ENCODE data around the gene ZER1.
"Not testable (repeated sequence)": the region's sequence is repeated elsewhere in the genome, so short reads cannot be mapped to it uniquely, and the experiment has no call there.

ZER1 gene

DNA sequence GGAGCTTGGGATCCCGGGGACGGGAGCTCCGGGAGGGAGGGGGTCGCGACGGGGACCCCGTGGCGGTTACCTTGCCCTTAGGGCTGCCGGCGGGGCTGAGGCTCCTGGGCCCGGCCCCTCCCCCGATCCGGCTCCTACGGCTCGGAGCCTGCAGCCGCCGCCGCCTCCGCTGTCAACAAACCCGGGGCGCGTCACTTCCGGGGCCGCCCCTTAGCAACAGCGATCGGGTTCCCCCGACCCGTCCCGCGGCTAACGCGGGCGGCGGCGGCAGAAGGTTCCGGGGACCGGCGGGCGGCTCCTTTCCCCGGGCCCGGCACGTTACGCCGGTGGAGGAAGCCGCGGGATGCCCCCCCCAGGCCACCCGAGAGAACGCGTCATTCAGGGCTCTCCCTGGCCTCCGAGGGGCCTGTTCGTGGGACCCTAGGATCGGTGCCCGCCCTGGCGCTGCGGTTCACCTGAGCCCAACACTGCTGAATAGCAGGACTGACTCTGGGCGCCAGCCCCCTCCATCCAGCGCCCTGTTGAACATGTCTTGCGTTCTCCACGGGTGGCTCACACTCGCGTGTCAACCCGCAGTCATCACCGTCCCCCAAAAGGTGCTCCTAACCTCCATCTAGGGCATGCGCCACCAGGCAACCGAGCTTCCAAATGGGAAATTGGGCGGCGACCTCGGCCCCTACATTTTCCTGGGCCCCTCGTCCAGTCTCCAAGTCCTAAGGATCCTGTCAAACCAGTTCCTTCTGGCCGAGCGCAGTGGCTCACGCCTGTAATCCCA is at the start of gene ZER1:
TSS of gene ZER1 (minus strand) at position 183 of the 775 bp plus-strand sequence. CDS start 16,362 bp downstream, outside the sequence.
- DNase-seq (ENCODE audit: low read depth), result peak; percentile 85

DNA sequence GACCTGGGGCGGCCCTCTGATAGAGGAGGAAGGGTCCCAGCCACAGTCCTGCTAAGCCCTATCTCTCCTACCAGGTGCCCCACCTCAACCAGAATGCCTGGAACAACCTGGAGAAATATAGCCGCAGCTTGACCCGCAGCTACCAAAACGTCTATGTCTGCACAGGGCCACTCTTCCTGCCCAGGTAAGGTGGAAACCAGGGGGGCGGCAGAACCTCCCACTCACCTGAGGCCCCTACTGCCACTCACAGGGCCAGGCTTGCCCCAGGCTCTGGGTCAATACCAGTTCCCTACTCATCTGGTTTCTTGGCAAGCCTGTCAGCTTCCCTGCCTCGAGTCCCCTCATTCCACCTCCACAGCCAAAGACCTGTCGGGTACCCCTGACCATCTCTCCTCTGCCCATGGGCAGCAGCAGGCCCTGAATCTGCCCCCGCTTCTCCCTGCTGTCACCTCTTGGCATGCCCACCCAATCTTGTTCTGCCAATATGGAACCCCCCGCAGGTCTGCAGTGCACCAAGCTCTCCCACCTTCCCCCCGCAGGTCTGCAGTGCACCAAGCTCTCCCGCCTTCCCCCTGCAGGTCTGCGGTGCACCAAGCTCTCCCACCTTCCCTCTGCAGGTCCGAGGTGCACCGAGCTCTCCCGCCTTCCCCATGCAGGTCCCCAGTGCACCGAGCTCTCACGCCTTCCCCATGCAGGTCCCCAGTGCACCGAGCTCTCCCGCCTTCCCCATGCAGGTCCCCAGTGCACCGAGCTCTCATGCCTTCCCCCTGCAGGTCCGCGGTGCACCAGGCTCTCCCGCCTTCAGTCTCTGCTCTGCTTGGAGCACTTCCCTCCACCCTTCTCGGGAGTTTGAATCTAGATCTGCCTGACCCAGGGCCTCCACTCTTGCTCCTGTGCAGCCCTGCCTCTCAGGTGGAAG is 49.2 kb upstream of the ZER1 start:
- no peak for DNase-seq (ENCODE audit: low read depth)

DNA sequence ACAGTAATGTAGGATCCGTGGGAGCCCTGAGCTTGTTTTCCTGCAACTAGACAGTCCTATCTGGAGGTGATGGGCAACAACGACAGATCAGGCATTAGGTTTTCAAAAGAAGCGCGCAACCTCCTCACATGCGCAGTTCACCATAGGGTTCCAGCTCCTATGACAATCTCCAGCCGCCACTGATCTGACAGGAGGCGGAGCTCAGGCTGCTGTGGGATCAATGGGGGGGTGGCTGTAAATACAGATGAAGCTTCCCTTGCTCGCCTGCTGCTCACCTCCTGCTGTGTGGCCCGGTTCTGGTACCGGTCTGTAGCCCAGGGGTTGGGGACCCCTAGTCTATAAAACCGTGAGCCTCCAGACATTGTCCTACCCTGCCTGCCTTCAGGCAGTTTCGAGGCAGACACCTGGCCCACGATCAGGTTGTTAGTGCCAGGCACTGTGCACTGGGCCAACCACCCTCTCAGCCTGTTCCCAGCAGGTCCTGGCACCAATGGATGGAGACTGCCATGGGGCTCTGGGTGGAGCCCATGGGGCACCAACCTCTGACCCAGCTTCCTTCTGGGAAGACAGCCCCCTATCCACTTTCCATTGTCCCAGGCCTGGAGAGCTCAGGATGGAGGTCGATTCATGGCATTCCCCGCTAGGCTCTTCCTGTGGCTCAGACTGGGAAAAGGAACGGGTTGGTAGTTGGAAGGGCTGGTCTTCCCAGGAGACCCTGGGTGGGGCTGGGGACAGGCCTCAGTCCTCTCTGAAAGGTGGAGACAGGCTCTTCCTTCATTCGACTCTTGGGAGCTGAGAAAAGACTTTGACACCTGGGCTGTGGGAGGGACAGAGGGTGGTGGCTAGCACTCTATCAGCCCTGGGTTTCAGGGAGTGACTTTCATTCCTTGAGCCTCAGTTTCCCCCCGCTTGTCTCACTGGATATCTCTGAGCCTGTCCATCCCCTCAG is 48.3 kb upstream of the ZER1 start:
- DNase-seq (ENCODE audit: low read depth), result no peak

DNA sequence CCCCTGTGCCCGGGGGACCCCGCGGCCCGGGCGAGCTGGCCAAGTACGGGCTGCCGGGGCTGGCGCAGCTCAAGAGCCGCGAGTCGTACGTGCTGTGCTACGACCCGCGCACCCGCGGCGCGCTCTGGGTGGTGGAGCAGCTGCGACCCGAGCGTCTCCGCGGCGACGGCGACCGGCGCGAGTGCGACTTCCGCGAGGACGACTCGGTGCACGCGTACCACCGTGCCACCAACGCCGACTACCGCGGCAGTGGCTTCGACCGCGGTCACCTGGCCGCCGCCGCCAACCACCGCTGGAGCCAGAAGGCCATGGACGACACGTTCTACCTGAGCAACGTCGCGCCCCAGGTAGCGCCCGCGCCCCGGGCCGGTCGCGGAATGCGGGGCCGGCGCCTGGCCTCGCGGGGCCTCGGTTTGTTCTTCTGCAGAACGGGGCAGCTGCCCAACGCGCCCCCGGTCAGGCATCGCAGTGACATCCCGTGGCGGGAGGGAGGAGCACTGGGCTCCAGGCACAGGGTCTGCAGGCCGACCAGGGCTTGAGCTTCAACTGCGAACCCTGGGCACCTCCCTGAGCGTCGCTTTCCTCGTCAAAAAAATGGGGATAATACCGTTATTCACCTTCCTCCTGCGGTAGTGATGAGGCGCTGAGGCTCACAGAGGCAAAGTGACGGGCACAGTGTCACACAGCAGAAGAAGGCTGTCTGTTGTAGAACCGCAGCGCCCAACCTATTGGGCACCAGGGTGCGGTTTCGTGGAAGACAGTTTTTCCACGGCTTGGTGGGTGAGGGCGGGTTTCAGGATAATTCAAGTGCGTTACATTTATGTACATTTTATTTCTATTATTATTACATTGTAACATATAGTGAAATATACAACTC is 47.4 kb upstream of the ZER1 start:
- no peak for DNase-seq (ENCODE audit: low read depth)

DNA sequence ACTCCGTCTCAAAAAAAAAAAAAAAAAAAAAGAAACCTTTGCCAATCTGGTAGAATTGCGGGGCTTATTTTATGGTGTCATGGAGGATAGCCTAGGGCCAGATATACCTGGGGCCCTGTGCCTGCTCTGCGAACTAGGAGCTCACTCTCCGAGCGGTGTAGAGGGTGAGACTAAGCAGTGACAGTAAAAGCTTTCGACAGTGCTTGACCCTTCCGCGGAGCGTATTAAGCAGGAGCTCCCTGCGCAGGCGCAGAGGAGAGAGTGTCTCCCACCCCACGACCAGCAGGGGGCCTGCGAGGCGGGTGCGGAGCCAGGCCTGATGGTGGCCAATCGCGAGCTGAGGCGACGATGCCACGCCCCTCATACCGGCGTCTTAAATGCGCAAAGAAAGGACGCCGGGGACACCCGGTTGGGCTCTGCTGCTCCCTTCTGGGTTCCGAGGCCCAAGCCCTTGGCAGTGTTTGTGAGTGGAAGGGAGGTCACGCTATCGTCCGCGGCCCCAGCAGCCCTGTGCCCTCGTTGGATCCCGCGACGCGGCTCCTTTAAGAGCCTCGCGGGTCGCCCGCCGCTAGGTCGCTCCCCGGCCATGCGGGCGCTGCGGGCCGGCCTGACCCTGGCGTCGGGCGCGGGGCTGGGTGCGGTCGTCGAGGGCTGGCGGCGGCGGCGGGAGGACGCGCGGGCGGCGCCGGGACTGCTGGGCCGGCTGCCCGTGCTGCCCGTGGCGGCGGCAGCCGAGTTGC is 46.5 kb upstream of the ZER1 start, which contains the start of gene ENDOG:
TSS of gene ENDOG (plus strand) at position 402 of the 740 bp plus-strand sequence. CDS start at position 587, 185 bp downstream.
- DNase-seq (ENCODE audit: low read depth), result peak; percentile 90

DNA sequence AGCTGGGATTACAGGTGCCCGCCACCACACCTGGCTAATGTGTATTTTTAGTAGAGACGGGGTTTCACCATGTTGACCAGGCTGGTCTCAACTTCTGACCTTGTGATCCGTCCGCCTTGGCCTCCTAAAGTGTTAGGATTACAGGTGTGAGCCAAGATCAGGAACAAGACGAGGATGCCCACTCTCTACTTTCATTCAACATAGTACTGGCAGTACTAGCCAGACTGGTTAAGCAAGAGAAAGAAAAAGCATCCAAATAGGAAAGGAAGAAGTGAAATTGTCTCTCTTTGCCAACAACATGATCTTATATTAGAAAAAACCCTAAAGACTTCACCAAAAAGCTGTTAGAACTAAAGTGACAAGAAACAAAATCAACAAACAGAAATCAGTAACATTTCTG is 39.1 kb upstream of the ZER1 start:
- DNase-seq (ENCODE audit: low read depth), result no peak

DNA sequence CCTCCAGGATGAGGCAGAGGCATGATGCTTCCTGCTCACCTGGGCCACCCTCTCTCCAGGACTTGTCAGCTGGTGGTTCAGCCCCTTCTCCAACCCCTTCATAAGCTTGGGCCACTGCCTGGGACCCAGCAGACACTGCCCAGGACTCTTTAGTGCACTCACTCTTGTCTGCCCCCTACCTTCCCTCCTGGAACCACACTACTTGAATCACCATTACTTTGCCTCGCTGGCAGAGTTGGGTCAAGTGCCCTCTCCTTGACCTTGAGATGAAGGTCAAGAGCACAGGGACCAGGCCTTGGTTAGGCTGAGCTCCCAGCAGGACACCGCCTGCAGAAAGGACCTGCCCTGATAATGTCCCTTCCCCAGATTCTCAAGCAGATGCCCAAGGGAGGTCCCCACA is 38.1 kb upstream of the ZER1 start:
- DNase-seq (ENCODE audit: low read depth), result no peak

DNA sequence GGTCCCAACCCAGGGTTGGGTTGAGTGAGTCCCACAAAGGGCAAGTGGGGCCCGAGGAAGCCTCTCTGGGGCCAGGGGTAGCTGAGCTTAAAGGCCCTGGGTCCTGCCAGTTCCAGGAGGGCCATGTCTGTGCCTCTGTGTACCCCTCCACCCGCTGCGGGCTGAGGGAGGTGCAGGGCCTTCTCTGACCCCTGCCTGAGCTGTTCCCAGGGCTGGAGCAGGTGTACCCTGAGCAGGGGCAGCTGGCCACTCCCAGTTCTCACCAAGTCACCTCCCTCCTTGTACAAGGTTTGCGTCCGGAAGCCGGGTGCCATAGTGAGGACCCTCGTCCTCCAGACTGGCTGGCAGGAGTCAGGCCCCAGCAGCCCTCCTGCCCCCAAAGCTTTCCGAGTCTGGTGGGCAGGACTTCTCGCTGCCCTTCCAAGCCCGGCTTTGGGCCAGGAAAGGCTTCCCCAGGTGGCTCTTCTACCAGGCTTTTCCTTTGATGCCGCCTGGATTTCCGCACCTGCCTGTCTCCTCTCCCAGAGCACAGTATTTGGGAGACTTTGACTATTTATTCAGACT is 37.4 kb upstream of the ZER1 start:
- no peak for DNase-seq (ENCODE audit: low read depth)

DNA sequence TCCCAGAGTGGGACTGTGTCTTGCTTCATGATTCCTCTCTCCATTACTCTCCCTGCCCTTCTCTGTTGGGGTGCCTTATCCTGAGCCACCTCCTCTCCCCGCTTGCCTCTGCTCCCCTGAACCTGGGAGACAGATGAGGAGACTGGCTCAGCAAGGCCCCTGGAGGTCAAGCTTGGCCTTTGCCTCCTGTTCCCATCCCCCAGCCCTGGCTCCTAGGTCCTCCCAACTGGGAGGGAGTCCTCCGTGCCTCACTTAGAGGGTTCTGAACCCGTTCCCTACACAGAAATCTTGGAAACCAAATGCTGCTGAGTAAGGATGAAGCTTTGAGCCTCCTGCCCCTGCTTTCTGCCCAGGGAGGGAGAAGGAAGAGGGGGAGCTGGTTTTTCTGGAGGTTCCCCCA is 36.8 kb upstream of the ZER1 start:
- no peak for DNase-seq (ENCODE audit: low read depth)

DNA sequence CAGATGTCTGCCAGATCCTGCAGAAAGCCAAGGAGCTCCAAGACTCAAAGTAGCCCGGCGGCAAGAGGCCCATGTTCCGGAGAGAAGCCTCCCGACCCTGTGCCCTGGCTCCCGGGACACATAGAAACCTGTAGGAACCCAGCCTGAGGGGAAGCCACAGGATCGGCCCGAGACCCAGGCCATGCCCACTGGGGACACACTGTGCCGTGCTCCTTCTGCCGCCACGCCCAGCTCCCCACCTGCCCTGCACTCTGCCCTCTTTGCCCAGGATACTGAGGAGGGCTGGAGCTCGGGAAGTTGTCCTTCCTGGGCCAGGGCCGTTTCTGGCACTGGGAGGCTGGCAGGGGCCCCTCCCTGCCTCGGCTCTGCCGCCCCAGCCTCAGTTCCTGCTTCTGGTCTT is 36.1 kb upstream of the ZER1 start:
- no peak for DNase-seq (ENCODE audit: low read depth)

DNA sequence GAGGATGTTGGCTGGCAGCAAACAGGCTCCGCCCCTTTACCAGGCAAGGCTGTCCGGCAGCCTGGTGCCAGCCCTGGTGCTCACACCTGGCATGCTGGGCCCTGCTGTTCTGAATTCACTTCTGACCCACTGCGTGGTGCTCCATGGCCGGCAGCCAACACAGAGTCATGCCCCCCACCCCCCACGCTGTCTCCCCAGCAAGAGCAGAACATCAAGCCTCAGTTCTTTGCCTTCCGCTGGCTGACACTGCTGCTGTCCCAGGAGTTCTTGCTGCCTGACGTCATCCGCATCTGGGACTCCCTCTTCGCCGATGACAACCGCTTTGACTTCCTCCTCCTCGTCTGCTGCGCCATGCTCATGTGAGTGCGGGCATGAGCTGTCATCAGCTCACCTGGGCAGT is 33.9 kb upstream of the ZER1 start:
- no peak for DNase-seq (ENCODE audit: low read depth)

DNA sequence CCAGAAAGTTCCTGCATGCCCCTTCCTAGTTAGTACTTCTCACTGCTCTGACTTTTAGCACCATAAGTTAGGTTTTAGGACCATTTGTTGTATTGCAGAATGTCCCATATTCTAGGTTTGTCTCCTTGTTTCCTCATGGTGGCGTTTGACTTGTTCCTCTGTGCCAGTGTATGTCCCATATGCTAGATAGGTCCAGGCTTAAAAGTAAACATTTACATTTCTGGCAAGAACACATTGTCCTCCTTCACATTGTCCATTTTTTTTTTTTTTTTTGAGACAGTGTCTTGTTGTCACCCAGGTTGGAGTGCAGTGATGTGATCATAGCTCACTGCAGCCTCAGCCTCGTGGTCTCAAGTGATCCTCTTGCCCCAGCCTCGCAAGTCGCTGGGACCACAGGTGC is 30.8 kb upstream of the ZER1 start:
- no peak for DNase-seq (ENCODE audit: low read depth)

DNA sequence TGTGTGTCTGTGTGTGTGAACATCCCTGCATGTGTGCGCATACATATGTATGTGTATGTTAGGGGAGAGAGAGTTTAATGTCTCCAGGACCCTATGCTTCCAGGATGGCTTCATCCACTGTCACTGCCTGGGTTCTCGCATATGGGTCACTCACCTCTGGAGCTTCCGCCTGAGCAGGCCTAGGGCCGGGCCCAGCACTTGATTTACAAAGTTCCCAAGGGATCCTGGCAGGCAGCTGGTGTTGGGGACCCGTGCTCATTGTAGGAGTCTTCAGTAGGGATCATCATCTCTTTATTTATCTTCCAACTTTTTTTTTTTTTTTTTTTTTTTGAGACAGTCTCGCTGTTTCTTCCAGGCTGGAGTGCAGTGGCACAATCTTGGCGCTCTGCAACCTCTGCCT is 28.3 kb upstream of the ZER1 start:
- no peak for DNase-seq (ENCODE audit: low read depth)

DNA sequence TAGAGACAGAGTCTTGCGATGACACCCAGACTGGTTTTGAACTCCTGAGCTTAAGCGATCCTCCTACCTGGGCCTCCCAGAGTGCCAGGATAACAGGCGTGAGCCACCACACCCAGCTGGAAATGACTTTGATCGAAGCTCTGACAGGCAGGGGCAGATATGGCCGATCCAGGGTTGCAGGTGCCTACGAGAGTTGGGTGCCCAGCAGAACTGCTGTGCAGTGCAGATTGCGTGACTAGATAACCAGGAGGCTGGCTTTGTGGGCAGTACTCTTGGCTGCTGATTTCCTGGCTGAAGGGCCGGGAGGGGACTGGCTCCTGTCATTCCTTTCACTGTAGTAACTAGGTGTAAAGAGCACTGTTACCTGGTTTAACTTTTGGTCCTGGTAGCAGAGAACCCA is 27.2 kb upstream of the ZER1 start:
- DNase-seq (ENCODE audit: low read depth), result no peak

DNA sequence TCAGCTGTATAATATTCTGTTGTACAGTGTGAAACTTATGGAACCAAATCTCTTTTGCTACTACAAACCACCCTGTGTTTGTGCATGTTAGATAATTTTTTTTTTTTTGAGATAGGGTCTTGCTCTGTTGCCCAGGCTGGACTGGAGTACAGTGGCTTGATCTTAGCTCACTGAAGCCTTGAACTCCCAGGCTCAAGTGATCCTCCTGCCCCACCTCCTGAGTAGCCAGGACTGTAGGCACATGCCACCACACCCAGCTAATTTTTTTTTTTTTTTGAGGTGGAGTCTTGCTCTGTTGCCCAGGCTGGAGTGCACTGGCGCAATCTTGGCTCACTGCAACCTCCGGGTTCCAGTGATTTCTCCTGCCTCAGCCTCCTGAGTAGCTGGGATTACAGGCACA is 23.2 kb upstream of the ZER1 start:
- not testable (repeated sequence) for DNase-seq (ENCODE audit: low read depth)

DNA sequence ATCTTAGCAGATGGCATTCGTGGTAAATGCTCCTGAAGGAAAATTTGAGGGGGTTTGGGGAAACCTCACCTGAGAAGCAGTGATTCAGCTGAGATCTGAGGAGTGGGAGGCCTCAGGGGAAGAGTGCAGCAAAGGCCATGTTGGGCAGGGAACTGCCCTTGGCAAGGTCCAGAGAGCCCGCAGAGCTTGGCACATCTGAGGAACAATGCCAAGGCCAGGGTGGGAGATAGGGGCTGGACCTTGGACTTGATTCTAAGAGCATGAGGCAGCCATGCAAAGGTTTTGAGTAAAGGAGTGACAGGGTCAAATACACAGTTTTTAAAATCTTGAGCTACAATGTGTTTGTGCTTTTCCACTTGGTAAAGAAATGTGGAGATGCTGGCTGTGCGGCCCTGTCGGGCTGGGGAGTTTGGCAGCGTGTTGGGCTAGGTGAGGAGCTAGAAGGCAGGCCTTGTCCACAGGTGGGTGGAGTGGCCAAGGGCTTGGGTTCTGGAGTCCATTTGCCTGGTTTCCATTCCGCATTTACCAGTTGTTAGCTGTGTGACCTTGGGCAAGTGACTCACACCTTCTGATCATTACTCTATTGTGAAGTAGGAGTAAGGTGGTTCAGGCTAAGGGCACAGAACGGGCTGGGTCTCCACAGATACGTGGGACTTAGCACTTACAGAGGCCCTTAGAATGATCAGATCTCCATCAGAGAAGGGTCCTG is 21.4 kb upstream of the ZER1 start:
- no peak for DNase-seq (ENCODE audit: low read depth)

DNA sequence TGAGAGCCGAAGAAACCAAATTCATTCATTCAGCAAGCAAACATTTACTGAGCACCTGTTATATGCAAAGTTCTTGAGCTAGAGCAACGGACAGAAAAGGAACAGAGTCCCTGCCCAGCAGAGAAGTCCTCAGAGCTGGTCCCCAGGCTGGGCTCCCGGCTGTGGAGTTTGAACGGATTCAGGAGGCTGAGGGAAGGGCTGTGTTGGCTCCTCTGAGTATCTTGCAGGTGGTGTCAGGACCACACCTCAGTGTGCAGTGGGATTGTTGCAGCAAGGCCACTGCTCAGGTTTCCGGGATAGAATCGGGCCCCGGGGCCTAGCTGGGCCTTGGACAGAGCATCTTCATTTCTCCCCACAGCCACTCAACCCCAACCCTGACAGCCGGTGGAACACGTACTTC is 20.4 kb upstream of the ZER1 start:
- DNase-seq (ENCODE audit: low read depth), result no peak

DNA sequence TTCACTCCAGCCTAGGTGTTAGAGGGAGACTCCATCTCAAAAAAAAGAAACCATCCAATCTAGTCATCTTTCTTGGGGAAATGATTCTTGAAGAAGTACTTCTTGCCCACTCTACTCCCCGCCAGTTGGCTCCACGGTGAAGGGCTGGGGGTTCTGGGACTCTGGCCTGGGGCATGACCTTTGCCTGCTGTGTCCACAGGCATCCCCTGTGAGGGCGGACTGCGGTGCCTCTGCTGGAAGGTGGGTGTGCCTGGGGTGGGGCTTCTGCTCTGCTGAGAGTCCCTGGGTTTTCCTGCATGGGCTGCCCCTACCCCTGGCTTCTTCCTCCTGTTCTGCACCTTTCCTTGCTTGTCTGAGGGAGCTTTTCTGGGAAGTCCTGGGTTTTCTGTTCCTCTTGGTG is 18.8 kb upstream of the ZER1 start:
- no peak for DNase-seq (ENCODE audit: low read depth)

DNA sequence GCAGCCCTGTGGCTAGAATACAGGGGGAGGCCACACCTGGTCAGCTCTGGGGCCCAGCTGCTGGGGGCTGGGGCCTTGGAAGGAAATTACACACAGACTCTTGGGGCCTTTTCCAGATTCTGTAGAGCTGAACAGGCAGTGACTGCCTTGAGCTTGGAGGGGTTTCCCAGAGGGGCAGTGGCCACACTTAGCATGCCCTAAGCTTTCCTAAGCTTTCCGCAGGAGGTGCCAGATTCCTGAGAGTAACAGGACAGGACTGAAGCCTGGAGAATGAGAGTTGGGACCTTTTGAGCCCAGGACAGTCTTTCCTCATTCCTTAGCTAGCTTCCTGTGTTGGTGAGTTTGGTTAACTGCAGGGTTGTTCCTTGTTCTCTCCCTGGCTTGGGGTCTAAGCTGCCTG is 16.7 kb upstream of the ZER1 start:
- no peak for DNase-seq (ENCODE audit: low read depth)

Data from stimulated activated CD8-positive, alpha-beta memory T cell treated with anti-CD3 and anti-CD28 coated beads, Interleukin-15, amount 100 ng/mL, for 1 hour (primary cell).